T-helper 1 cell treated with Interleukin-12 subunit alpha and Interleukin-12 subunit beta and Interleukin-4 antibody, amounts not matched to agents 30 ng/mL and 1 ng/mL, for 36 hours (primary cell): ENCODE results near the gene YIF1B. TPM values are rescaled to one million over a fixed set of nuclear protein-coding genes. Genes with fewer than 3 reads are reported as not detected.

Source experiments
- intact Hi-C: fragments of 100-400 bp; cut with micrococcal nuclease; formaldehyde crosslinking; loops from one replicate; pipeline ENCODE4 v1.15.1; 2024
- total RNA-seq: library from RNA; stranded (reverse); gene quantifications from 2 replicates; pipeline ENCODE4 v1.2.3, GENCODE V29; 2022

YIF1B gene, protein sequence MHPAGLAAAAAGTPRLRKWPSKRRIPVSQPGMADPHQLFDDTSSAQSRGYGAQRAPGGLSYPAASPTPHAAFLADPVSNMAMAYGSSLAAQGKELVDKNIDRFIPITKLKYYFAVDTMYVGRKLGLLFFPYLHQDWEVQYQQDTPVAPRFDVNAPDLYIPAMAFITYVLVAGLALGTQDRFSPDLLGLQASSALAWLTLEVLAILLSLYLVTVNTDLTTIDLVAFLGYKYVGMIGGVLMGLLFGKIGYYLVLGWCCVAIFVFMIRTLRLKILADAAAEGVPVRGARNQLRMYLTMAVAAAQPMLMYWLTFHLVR
- 87.4 and 96.2 TPM in 2 replicates for total RNA-seq

GRCh38 chr19:38315657-38316476, at the start of gene YIF1B:
TSS of gene YIF1B (minus strand) at chr19:38315947. CDS start at chr19:38315917, 30 bp downstream.
- intact Hi-C loops, result loop anchor here (1.0 to 5.0 kb wide), 12 partner anchors 19 to 849 kb away; partner anchors contain the start of genes CATSPERG, GGN, PPP1R14A and PSMD8

- intact Hi-C loops, result loop anchor here (1.0 to 2.0 kb wide), 4 partner anchors 11 to 314 kb away; partner anchors contain the start of genes GGN, PSMD8 and SPRED3
Observed at GRCh38 chr19:38362946-38363688, 47.4 kb upstream of the YIF1B start.

DNA sequence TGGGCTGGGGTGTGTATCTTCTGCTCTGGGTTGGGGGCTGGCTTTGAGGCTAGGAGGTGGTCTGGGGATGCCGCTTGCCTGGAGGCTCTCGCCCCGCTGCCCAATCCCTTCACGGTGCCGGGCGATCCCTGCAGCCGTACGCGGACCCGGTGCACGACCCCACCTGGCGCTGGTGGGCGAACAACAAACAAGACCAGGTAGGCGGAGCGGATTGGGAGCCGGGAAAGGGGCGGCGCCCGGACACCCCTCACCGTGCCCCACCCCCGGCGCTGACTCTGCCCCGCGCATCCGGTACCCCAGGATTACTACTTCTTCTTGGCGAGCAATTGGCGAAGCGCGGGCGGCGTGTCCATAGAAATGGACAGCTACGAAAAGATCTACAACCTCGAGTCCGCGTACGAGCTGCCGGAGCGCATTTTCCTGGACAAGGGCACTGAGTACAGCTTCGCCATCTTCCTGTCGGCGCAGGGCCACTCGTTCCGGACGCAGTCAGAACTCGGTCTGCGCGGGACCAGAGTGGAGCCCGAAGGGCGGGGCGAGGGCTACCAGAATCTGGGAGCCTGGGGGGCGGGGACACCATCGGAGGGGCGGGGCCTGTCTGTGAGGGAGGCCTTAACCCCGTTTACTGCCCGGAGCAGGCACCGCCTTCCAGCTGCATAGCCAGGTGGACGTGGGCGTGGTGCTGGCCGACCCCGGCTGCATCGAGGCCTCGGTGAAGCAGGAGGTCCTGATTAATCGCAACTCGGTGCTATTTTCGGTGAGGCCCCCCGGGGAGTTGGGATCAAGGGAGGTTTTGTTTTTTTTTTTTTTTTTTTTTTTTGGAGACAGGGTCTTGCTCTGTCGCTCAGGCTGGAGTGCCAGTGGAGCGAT, 46.6 kb upstream of the YIF1B start:
- intact Hi-C loops, result loop anchor here (1.0 to 2.0 kb wide), 4 partner anchors 12 to 314 kb away; partner anchors contain the start of genes GGN, PSMD8 and SPRED3

GRCh38 chr19:38361633-38362075, 45.9 kb upstream of the YIF1B start:
- intact Hi-C loops, result loop anchor here (1.0 to 2.0 kb wide), 5 partner anchors 13 to 313 kb away; partner anchors contain the start of genes GGN, PSMD8 and SPRED3

GRCh38 chr19:38360839-38361631, 45.3 kb upstream of the YIF1B start:
- intact Hi-C loops, result loop anchor here (1.0 kb wide), 1 partner anchor 45 kb away; no protein-coding TSS in a partner anchor

DNA sequence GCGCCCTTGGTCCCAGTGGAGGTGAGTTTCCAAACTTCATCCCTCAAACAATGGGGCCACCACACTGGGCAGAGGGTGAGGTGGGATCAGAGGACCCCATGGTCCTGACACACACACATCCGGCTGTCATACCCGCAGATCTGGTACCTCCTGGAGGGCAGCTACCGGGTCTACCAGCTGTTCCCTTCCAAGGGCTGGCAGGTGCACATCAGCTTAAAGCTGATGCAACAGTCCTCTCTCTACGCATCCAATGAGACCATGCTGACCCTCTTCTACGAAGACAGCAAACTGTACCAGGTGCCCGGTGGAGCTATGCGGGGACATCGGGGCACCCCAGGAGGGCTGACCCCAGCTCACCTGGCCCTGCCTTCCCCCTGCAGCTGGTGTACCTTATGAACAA, 44.6 kb upstream of the YIF1B start:
- intact Hi-C loops, result no loop called here

DNA sequence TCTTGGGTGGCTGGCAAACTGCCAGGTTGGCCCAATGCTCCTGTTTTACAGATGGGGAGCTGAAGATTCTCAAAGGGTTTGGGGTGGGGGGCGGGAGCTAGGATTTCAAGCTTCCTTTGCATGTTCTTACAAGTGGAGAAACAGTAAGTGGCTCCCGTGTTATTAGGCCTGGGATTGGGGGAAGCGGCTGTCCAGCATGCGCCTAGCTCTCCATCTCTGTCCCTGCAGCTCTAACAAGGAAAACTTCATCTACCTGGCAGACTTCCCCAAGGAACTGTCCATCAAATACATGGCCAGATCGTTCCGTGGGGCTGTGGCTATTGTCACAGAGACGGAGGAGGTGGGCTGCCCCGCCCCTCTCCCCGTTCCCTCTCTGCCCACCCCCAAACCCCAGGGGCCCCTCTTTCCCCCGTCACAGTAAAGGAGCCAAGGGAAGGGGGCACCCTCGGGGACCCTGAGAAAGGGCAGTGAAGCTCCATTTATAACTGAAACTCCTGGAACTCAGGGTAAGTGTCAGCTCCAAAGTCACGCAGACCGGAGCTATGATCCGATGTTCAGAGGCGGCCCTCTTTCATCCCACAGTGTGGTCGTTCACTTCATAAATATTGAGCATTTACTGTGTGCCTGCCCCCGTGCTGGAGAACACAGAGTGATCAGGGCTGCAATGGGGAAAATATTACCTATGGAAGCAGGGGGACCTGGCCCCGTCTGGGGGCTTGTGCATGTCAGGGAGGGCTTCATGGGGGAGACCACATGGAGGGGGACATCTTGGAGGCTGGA, 43.7 kb upstream of the YIF1B start:
- intact Hi-C loops, result no loop called here

DNA sequence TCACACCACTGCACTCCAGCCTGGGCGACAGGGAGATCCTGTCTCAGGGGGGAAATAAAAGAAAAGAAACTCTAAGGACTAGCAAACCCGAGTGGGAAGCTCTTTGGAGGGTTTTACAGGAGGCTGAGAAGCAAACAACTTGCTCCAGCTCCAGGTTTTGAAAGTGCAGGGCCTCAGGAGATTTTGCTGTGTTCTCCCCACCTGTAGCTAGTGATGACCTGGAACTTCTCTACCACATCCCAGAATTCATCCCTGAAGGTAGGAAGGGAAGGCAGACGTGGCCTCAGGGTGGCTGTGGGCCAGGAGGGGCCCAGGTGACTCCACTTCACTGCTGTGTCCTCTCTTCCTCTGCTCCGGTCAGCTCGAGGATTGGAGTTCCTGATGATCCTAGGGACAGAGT, 42.3 kb upstream of the YIF1B start:
- intact Hi-C loops, result no loop called here

DNA sequence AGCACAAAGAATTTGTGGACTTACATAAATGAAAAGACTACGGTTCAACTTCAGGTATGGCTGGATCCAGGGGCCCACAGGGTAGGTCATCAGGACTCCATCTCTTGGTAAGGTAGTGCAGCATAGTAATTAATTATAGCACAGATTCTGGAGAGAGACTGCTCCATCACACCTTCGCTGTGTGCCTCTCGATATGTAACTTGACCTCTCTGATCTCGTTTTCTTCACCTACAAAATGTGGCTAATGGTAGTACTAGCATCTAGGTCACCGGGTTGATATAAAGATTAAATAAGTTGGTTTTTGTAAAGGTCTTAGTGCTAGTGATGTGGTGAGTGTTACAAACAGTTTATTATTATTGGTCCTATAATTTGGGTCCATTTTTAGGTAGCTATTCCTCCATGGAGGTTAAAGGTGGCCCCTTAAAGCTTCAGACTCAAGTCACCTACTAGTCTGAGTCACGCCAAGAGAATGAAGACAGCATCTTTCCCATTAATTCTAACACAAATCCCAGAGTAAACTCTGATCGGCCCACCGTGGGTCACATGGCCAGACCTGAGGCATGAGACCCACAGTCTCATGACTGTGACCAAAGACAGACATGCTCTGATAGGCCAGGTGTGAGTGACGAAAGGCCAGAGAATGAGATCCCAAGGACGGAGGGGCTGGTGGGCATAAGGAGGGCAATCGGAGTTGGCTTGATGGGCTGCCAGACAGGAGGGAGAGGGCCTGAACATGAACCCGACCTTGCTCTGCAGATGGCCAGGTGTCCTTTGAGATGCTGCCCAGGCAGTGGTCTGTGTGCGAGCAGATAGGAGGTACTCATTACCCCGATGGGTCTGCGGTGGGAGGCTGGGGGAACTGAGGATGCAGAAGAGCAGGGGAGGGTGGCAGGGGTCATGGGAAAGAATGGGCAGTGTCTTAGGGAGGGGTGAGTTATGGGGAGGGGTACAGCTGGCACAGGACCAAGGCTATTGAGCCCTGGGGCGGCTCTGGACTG, 40.3 kb upstream of the YIF1B start:
- intact Hi-C loops, result no loop called here

GRCh38 chr19:38352611-38353010, 36.9 kb upstream of the YIF1B start:
- intact Hi-C loops, result no loop called here

- intact Hi-C loops, result no loop called here
Observed at GRCh38 chr19:38351865-38352395, 36.2 kb upstream of the YIF1B start.

GRCh38 chr19:38350883-38351282, 35.1 kb upstream of the YIF1B start:
- intact Hi-C loops, result no loop called here

DNA sequence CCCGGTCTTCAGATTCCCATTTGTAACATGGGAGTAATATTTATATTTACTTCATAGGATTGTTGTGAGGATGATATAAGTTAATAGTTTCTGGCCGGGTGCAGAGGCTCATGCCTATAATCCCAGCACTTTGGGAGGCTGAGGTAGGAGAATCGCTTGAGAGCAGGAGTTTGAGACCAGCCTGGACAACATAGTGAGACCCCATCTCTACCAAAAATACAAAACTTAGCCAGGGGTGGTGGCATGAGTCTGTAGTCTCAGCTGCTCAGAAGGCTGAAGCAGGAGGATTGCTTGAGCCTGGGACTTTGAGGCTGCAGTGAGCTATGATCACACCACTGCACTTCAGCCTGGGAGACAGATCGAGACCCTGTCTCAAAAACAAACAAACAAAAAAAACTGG, 31.1 kb upstream of the YIF1B start:
- intact Hi-C loops, result no loop called here

GRCh38 chr19:38340927-38341326, 25.2 kb upstream of the YIF1B start:
- intact Hi-C loops, result no loop called here

DNA sequence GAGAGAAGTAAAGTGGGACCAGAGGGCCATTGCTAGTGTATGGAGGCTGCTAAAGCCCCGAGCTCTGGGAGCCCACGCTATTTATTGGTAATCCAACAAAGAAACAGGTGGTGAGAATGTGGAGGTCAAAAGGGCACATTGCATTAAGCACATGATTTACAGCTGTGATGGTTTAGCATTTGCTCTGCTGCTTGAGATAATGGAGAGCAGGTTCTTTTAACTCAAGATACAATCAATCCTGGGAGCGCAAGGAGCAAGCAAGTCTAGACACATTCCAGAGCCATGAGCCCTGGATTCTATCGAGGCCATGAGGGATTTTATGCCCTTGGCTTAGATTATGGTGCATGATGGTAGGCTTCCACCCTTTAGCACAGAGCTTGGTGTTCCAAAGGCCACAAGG, 23.3 kb upstream of the YIF1B start:
- intact Hi-C loops, result loop anchor here (10.0 kb wide), 1 partner anchor 1024 kb away; no protein-coding TSS in a partner anchor

DNA sequence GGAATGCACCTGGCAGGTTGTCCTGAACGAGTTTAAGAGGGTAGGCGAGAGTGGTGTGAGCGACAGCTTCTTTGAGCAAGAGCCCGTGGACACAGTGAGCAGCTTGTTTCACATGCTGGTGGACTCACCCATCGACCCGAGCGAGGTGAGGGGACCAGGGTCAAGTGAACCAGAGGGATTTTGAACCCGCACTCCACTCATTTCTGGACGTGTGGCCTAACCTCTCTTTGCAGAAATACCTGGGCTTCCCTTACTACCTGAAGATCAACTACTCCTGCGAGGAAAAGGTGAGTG, 21.6 kb upstream of the YIF1B start:
- intact Hi-C loops, result loop anchor here (1.0 to 10.0 kb wide), 3 partner anchors 50 to 1023 kb away; partner anchors contain the start of gene ACTN4
